GM18517 (cell line): ENCODE results near the gene FAS.

Source experiments
- ATAC-seq: cut with Tn5 transposase; IDR thresholded peaks from one replicate; pipeline ENCODE4 v1.9.1; 2021; ENCODE audit warnings: mild to moderate bottlenecking, moderate library complexity; ENCODE audit not compliant: unreplicated experiment

The FAS gene

GRCh38 chr10:88990384-88991160, at the start of gene FAS:
Gene FAS (plus strand): TSS chr10:88990798. CDS start chr10:88990877, 79 bp downstream.
- ATAC-seq = peak; percentile 47

GRCh38 chr10:88941026-88941425, 49.6 kb upstream of the FAS start:
- no peak for ATAC-seq

- no peak for ATAC-seq
Measured at GRCh38 chr10:88943778-88944177, 46.8 kb upstream of the FAS start.

GRCh38 chr10:88944813-88945212, 45.8 kb upstream of the FAS start:
- ATAC-seq = peak; percentile 70

GRCh38 chr10:88946200-88946599, 44.4 kb upstream of the FAS start:
- no peak for ATAC-seq

- ATAC-seq = no peak
Measured at GRCh38 chr10:88946965-88947590, 43.5 kb upstream of the FAS start.

GRCh38 chr10:88949051-88949450, 41.5 kb upstream of the FAS start:
- ATAC-seq = no peak

- ATAC-seq = no peak
Measured at GRCh38 chr10:88949912-88950837, 40.4 kb upstream of the FAS start.

GRCh38 chr10:88952647-88953111, 37.9 kb upstream of the FAS start, which contains the start of gene ACTA2:
Gene ACTA2 (minus strand): TSS chr10:88952773. CDS start chr10:88948930, 3,843 bp downstream.
- ATAC-seq = no peak

- ATAC-seq = no peak
Measured at GRCh38 chr10:88953662-88954061, 36.9 kb upstream of the FAS start.

- no peak for ATAC-seq
Measured at GRCh38 chr10:88954458-88955083, 36.0 kb upstream of the FAS start.

- no peak for ATAC-seq
Measured at GRCh38 chr10:88957381-88957780, 33.2 kb upstream of the FAS start.

GRCh38 chr10:88958721-88959120, 31.9 kb upstream of the FAS start:
- ATAC-seq = no peak

GRCh38 chr10:88960802-88961201, 29.8 kb upstream of the FAS start:
- ATAC-seq = no peak

GRCh38 chr10:88961266-88961665, 29.3 kb upstream of the FAS start:
- ATAC-seq = no peak

GRCh38 chr10:88962336-88962735, 28.3 kb upstream of the FAS start:
- ATAC-seq = no peak

GRCh38 chr10:88963318-88963717, 27.3 kb upstream of the FAS start:
- no peak for ATAC-seq

GRCh38 chr10:88964360-88964759, 26.2 kb upstream of the FAS start:
- no peak for ATAC-seq

GRCh38 chr10:88964869-88965415, 25.7 kb upstream of the FAS start:
- ATAC-seq = no peak

- ATAC-seq = no peak
Measured at GRCh38 chr10:88966797-88967196, 23.8 kb upstream of the FAS start.
